Measurements from ENCODE around the gene ADAM17.
"Not testable (repeated sequence)": the region's sequence is repeated elsewhere in the genome, so short reads cannot be mapped to it uniquely, and the experiment has no call there.

Gene ADAM17

DNA sequence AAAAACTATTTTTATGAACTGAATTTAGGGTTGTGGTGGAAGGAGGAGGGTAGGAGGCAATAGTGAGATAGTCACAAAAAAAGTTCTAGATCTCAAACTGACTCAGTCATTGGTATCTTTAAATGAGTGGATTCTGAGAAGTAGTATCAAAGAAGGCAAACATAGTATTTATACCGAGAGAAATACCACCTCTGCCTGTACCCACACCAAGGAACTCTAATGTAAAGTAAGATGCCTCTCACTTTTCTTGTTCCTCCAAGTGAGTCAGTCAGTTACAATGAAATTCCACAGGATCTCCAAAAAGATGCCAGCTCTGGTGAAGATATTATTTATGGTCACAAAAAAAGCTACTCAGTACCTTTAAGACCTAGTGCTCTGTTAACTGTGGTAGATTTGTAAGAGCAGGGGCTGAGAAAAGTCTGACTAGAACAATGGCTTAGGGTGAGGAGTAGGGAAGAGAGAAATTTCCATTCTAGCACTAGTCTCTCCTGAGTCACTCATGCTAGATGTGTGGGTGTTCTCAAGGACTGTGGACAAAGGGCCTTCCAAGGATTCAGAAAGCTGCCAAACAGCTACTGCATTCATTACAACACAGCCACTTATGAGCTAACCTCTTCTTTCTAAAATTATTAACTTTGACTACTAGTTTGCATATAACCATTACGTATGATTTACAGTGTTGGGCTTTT lies 38.9 kb upstream of the ADAM17 start:
- no peak overlapping the region for H3K4me3 ChIP-seq (ENCODE audit: low read depth, low read length)
- peak; percentile 87 for DNase-seq (ENCODE audit: low read depth)
- TF ChIP-seq, protein P1, sequence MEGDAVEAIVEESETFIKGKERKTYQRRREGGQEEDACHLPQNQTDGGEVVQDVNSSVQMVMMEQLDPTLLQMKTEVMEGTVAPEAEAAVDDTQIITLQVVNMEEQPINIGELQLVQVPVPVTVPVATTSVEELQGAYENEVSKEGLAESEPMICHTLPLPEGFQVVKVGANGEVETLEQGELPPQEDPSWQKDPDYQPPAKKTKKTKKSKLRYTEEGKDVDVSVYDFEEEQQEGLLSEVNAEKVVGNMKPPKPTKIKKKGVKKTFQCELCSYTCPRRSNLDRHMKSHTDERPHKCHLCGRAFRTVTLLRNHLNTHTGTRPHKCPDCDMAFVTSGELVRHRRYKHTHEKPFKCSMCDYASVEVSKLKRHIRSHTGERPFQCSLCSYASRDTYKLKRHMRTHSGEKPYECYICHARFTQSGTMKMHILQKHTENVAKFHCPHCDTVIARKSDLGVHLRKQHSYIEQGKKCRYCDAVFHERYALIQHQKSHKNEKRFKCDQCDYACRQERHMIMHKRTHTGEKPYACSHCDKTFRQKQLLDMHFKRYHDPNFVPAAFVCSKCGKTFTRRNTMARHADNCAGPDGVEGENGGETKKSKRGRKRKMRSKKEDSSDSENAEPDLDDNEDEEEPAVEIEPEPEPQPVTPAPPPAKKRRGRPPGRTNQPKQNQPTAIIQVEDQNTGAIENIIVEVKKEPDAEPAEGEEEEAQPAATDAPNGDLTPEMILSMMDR (conservative IDR thresholded peaks at IDR 0.05; ENCODE audit: low read depth, low read length) = no peak

DNA sequence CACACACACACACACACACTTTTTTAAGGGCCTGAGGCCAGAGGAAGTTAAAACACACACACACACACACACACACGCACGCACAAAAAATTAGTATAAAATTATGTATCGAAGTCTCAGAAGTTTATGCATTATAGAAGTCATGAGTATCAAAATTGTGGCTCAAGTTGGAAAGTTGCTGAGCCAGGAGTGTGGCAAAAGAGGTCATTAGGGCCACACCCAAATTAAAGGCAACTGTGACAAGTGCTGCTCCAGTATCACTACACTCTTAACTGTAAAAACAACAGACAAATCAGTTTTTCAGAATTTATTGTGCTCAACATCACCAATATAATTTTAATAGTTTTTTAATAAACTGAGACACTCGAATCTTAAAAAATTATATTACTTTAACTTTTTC lies 38.3 kb upstream of the ADAM17 start:
- TF ChIP-seq, protein P1 (conservative IDR thresholded peaks at IDR 0.05; ENCODE audit: low read depth, low read length) = no peak
- no peak overlapping the region for H3K4me3 ChIP-seq (ENCODE audit: low read depth, low read length)
- DNase-seq (ENCODE audit: low read depth) = no peak

DNA sequence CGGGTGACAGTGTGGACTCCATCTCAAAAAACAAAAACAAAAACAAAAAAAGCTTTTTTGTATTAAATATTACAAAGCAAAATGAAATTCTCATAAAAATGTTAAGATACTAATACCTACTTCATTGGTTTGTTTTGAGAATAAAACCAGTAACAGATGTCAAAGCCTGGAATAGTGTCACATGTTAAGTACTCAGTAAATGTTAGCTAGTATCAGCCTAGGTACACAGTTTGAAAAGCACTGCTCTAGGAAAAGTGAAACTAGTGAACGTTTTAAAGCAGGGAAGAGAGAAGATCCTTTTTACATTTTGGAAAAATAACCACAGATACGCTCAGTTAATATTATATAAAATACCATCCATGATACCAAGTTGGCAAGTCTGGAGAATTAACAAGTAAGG lies 37.1 kb upstream of the ADAM17 start:
- no peak overlapping the region for H3K4me3 ChIP-seq (ENCODE audit: low read depth, low read length)
- DNase-seq (ENCODE audit: low read depth) = no peak
- TF ChIP-seq, protein P1 (conservative IDR thresholded peaks at IDR 0.05; ENCODE audit: low read depth, low read length) = no peak

DNA sequence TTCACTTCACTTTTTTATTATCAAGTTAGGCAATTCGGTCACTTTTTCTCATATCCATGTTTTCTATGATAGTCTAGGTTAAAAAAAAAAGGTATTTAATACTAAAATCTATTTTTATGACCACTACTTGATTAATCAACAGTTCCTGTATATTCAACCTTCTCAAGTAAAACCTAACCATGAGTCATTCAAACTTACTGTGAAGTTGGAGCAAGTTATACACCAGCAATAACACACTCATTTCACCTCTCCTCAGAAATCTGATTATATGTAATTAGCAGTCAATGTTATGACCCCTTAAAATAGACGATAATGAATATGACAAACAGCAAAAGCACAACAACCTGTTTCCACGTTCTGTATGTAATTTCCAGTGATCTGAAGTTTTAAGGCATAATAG lies 35.0 kb upstream of the ADAM17 start:
- TF ChIP-seq, protein P1 (conservative IDR thresholded peaks at IDR 0.05; ENCODE audit: low read depth, low read length) = no peak
- no peak for DNase-seq (ENCODE audit: low read depth)
- H3K4me3 ChIP-seq (ENCODE audit: low read depth, low read length) = no peak overlapping the region

DNA sequence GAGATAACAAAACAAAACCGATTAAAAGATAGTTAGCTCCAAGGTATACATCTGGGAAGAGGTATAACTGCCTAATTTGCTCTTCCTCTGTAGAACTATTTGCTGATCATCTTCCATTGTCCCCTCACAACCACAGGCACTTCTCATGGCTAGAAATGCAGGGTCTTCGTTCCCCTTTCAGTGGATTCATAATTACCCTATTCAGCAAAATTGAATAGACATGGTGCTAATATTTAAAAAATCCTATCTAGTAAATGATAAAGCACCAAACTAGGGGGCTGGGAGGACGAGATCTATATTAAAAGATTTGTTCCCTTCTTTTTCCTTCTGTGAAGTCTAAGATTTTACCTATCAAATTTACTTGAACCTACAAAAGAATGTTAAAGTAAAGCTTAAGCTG lies 30.8 kb upstream of the ADAM17 start:
- TF ChIP-seq, protein P1 (conservative IDR thresholded peaks at IDR 0.05; ENCODE audit: low read depth, low read length) = no peak
- no peak overlapping the region for H3K4me3 ChIP-seq (ENCODE audit: low read depth, low read length)
- DNase-seq (ENCODE audit: low read depth) = no peak

DNA sequence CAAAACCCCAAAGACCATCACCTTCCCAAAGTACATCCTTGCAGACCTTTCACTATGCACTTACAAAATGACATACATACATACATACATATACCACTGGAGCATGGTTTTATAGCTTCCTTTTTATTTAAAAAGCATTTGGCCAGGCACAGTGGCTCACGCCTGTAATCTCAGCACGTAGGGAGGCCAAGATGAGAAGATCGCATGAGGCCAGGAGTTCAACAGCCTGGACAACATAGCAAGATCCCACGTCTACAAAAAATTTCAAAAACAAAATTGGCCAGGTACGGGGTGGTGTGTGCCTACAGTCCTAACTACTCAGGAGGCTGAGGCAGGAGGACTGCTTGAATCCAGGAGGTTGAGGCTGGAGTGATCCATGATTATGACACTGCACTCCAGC lies 29.9 kb upstream of the ADAM17 start:
- DNase-seq (ENCODE audit: low read depth) = no peak
- TF ChIP-seq, protein P1 (conservative IDR thresholded peaks at IDR 0.05; ENCODE audit: low read depth, low read length) = no peak
- H3K4me3 ChIP-seq (ENCODE audit: low read depth, low read length) = no peak overlapping the region

DNA sequence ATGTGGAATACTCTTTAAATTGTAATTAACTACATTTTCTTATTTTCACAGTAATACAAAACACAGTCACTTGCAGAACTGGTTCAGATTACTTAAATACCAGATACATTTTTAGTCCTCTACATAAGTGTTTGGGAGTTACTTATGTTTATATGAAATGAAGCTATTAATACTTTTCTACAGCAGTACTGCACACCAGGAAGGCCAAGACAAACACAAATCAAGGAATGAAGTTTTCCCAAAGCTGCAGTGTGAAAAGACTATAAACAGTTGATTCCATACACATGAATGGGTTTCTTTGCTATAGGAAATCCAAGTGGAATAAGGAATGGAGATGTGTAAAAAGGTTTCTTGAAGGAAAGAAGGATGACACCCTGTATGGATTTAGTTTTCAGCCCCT lies 29.3 kb upstream of the ADAM17 start:
- not testable (repeated sequence) for H3K4me3 ChIP-seq (ENCODE audit: low read depth, low read length); DNase-seq (ENCODE audit: low read depth)
